Measurements from ENCODE around the gene LSM3. TPM values are rescaled to one million over a fixed set of nuclear protein-coding genes. Genes with fewer than 3 reads are reported as not detected.

LSM3 gene
- total RNA-seq, 1 donor from 2014 or later = 9.5 TPM

DNA sequence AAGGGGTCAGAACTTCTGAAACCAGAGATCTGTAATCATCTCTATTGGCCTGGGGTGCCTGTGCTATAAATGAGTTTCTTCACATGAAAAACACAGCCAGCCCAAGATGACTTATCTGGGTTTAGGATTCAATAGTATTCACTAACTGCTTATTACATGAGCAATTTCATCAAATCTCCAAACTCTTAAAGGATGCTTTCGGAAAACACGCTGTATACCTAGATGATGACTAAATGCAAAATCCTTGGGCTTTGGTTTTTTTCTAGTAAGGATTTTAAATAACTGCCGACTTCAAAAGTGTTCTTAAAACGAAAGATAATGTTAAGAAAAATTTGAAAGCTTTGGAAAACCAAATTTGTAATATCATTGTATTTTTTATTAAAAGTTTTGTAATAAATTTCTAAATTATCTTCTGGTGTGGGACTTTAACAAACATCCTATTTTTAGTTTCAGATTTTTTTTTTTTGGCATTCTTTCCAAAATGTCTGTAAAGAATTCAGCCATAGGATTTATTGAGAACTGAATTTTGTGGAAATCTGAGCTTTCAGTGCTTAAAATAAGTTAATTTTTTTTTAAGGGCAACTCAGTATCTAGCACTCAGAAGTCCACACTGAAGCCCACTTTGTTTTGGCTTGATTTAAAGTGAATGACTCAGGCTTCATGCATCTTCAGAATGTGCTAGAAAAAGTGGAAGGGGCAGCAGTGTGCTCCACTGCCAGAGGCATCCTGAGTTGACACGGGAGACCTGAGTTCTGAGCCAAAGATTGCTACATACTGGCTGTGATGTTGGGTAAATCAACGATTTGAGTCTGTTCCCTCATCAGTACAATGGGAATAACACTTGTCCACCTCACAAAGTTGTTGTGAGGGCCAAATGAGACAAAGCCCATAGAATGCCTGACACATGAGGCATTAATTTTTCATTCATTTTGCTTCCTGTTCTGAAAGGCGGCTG, 35.1 kb upstream of the LSM3 start:
- Histone ChIP-seq H3K4me1 (peaks cover 58% of the 10 kb centered on the region), H3K36me3 (peaks cover 78% of the 10 kb centered on the region), H3K9me3 (no peaks in the 10 kb centered on the region), H3K27ac (peak overlapping the region; percentile 95), H3K4me3 (peak overlapping the region; percentile 28), H3K27me3 (ENCODE audit: low read depth) (no peaks in the 10 kb centered on the region)
- DNase-seq (no peak), ATAC-seq (peak; percentile 70 to 77)
- TF ChIP-seq, protein P1, sequence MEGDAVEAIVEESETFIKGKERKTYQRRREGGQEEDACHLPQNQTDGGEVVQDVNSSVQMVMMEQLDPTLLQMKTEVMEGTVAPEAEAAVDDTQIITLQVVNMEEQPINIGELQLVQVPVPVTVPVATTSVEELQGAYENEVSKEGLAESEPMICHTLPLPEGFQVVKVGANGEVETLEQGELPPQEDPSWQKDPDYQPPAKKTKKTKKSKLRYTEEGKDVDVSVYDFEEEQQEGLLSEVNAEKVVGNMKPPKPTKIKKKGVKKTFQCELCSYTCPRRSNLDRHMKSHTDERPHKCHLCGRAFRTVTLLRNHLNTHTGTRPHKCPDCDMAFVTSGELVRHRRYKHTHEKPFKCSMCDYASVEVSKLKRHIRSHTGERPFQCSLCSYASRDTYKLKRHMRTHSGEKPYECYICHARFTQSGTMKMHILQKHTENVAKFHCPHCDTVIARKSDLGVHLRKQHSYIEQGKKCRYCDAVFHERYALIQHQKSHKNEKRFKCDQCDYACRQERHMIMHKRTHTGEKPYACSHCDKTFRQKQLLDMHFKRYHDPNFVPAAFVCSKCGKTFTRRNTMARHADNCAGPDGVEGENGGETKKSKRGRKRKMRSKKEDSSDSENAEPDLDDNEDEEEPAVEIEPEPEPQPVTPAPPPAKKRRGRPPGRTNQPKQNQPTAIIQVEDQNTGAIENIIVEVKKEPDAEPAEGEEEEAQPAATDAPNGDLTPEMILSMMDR (IDR thresholded peaks at IDR 0.05) = no peak
- intact Hi-C loops (cut with DNase I) = no loop called here

DNA sequence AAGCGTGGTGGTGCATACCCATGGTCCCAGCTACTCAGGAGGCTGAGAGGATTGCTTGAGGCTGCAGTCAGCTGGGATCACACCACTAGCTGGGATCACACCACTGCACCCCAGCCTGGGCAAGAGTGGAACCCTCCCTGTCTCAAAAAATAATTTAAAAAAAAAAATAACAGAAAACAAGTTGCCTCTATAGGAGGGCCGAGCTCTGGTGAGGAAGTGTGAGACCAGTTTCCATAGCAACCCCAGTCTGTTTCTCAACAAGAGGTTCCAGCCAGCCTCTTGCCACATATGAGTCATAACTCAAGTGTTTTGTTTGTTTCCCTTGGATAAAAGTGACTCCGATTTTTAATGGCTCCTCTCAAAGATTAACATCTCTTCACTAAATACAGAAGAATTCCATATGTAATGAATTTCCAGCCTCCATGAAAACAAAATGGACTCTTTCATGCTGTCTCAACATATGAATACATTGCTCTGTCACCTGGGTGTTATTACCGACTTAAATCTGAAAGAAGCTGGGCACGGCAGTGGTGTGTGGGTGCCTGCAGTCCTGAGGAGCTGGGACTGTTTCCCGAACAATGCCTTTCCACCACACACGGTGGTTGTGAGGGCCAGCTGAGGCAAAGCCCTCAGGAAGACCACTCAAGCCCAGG, 34.1 kb upstream of the LSM3 start:
- peaks cover 75% of the 10 kb centered on the region for H3K36me3 ChIP-seq
- DNase-seq = peak; percentile 69
- peak; percentile 88 to 89 for ATAC-seq
- TF ChIP-seq, protein P1 (IDR thresholded peaks at IDR 0.05) = no peak
- H3K27ac ChIP-seq = peak overlapping the region; percentile 95
- intact Hi-C loops (cut with DNase I) = no loop called here
- H3K27me3 ChIP-seq (ENCODE audit: low read depth) = no peaks in the 10 kb centered on the region
- no peaks in the 10 kb centered on the region for H3K9me3 ChIP-seq
- peak overlapping the region; percentile 28 for H3K4me3 ChIP-seq
- peaks cover 58% of the 10 kb centered on the region for H3K4me1 ChIP-seq

DNA sequence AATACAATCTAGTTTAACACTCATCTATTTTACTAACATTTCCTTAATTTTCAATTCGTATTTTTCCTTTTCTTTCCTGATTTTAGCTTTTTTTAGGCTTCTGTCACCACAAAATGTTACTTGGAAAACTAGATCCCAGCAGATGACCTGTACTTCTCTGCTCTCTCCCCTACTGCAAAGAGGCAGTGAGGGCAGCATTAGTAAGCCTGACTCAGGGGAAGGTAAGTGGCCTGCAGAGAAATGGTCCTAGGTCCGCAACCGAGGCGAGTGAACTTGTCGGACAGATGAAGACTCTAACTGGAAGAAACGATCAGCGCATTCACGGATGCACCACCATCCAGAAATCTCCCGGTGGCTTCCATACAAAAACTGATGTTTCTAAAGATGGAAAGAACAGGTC, 33.4 kb upstream of the LSM3 start:
- Histone ChIP-seq H3K4me3 (peak overlapping the region; percentile 28), H3K36me3 (peaks cover 76% of the 10 kb centered on the region), H3K27me3 (ENCODE audit: low read depth) (no peaks in the 10 kb centered on the region), H3K9me3 (no peaks in the 10 kb centered on the region), H3K27ac (peak overlapping the region; percentile 95), H3K4me1 (peaks cover 58% of the 10 kb centered on the region)
- TF ChIP-seq, protein P1 (IDR thresholded peaks at IDR 0.05) = no peak
- DNase-seq (no peak), ATAC-seq (no peak)
- intact Hi-C loops (cut with DNase I) = no loop called here

- no peak for ATAC-seq
- TF ChIP-seq, protein P1 (IDR thresholded peaks at IDR 0.05) = peak; percentile 14
Observed at GRCh38 chr3:14145670-14146380, 32.8 kb upstream of the LSM3 start.

GRCh38 chr3:14146381-14147065, 32.1 kb upstream of the LSM3 start:
- intact Hi-C loops (cut with DNase I) = no loop called here
- TF ChIP-seq, protein P1 (IDR thresholded peaks at IDR 0.05) = no peak
- peaks cover 58% of the 10 kb centered on the region for H3K4me1 ChIP-seq
- H3K27me3 ChIP-seq (ENCODE audit: low read depth) = no peaks in the 10 kb centered on the region
- peak overlapping the region; percentile 95 for H3K27ac ChIP-seq
- DNase-seq (no peak), ATAC-seq (no peak)
- no peaks in the 10 kb centered on the region for H3K9me3 ChIP-seq
- H3K4me3 ChIP-seq = no peak overlapping the region
- H3K36me3 ChIP-seq = peaks cover 76% of the 10 kb centered on the region

More at GRCh38 chr3:14145670-14146380, 32.8 kb upstream of the LSM3 start:
- H3K27ac ChIP-seq = peak overlapping the region; percentile 95
- H3K4me3 ChIP-seq = no peak overlapping the region
- H3K27me3 ChIP-seq (ENCODE audit: low read depth) = no peaks in the 10 kb centered on the region
- intact Hi-C loops (cut with DNase I) = no loop called here
- peaks cover 76% of the 10 kb centered on the region for H3K36me3 ChIP-seq
- peaks cover 58% of the 10 kb centered on the region for H3K4me1 ChIP-seq
- H3K9me3 ChIP-seq = no peaks in the 10 kb centered on the region
- no peak for DNase-seq

Data from lower lobe of right lung (tissue), 2 donors.